SK-N-SH treated with all-trans-retinoic acid at 6 μM for 48 hours (cell line): ENCODE results near the gene IL20.

Experiments used
- ARNTL ChIP-seq: fragments of 450-650 bp; formaldehyde crosslinking; IDR thresholded peaks from 2 replicates; pipeline ENCODE4 v1.5.0; 2020; ENCODE audit warnings: low read depth, mild to moderate bottlenecking, moderate library complexity, borderline replicate concordance
- ESRRG ChIP-seq: fragments of 250-450 bp; sonication (Bioruptor Pico); IDR thresholded peaks from 2 replicates; pipeline ENCODE4 v1.6.1; 2021; ENCODE audit warnings: mild to moderate bottlenecking
- RARB ChIP-seq: fragments of 250-450 bp; sonication (Bioruptor Pico); IDR thresholded peaks from 2 replicates; pipeline ENCODE4 v1.8.0; 2021; ENCODE audit warnings: mild to moderate bottlenecking, moderate library complexity
- ZC3H10 ChIP-seq: fragments of 250-450 bp; sonication (Bioruptor Pico); IDR thresholded peaks from 2 replicates; pipeline ENCODE4 v1.5.1; 2021; ENCODE audit warnings: mild to moderate bottlenecking, moderate library complexity
- TF ChIP-seq, protein P1 (sequence below): fragments of 250-450 bp; sonication (Bioruptor Pico); IDR thresholded peaks from 2 replicates; pipeline ENCODE4 v1.8.0; 2020; ENCODE audit warnings: mild to moderate bottlenecking, moderate library complexity, borderline replicate concordance
- TF ChIP-seq, protein P2 (sequence below): fragments of 250-450 bp; sonication (Bioruptor Pico); IDR thresholded peaks from 2 replicates; pipeline ENCODE4 v1.5.1; 2020; ENCODE audit warnings: low read depth, mild to moderate bottlenecking, moderate library complexity
- TF ChIP-seq, protein P3 (sequence below): fragments of 250-450 bp; sonication (Bioruptor Pico); IDR thresholded peaks from 2 replicates; pipeline ENCODE4 v1.5.0; 2020; ENCODE audit warnings: mild to moderate bottlenecking, moderate library complexity

DNA sequence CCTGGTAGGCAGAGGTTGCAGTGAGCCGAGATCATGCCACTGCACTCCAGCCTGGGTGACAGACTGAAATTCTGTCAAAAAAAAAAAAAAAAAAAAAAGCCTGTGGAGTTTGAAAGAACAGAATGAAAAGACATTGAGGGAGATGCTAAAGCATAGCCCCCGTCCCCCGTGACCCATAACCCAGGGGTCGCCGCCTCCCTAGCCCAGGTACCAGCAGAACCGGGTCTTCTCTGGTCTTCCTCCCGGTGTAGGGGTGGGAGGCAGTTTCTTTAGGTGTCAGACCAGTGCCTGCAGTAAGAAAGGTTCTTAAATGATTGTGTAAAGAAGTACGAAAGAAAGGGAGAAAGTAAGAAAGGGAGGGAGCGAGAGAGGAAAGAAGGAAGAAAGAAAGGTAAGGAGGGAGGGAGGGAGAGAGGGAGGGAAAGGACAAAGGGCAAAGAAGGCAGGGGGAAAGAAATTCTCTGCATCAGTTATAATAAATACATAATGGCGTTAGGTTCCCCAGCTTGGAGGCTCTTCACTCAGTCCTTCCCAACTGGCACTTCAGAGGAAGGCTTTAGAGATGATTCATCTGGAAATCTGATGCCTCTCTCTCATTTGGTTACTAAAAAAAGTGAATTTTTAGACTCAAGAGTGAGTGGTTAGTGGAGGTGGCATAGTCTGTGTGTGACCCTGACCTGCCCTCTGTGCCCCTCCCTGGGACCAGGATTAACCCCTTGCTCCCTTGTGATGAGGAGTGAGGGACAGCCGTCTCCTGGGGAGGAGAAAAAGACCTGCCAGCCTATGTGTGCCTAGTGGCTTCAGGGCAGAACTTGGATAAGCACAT, 32.9 kb downstream of the IL20 start:
- TF ChIP-seq, protein P1, sequence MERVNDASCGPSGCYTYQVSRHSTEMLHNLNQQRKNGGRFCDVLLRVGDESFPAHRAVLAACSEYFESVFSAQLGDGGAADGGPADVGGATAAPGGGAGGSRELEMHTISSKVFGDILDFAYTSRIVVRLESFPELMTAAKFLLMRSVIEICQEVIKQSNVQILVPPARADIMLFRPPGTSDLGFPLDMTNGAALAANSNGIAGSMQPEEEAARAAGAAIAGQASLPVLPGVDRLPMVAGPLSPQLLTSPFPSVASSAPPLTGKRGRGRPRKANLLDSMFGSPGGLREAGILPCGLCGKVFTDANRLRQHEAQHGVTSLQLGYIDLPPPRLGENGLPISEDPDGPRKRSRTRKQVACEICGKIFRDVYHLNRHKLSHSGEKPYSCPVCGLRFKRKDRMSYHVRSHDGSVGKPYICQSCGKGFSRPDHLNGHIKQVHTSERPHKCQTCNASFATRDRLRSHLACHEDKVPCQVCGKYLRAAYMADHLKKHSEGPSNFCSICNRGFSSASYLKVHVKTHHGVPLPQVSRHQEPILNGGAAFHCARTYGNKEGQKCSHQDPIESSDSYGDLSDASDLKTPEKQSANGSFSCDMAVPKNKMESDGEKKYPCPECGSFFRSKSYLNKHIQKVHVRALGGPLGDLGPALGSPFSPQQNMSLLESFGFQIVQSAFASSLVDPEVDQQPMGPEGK (CRISPR knock-in tag): no peak
- TF ChIP-seq ARNTL (CRISPR knock-in tag): no peak
- TF ChIP-seq ESRRG: no peak
- TF ChIP-seq RARB: no peak
- TF ChIP-seq, protein P2, sequence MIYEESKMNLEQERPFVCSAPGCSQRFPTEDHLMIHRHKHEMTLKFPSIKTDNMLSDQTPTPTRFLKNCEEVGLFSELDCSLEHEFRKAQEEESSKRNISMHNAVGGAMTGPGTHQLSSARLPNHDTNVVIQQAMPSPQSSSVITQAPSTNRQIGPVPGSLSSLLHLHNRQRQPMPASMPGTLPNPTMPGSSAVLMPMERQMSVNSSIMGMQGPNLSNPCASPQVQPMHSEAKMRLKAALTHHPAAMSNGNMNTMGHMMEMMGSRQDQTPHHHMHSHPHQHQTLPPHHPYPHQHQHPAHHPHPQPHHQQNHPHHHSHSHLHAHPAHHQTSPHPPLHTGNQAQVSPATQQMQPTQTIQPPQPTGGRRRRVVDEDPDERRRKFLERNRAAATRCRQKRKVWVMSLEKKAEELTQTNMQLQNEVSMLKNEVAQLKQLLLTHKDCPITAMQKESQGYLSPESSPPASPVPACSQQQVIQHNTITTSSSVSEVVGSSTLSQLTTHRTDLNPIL (CRISPR knock-in tag): no peak
- TF ChIP-seq ZC3H10 (CRISPR knock-in tag): no peak
- TF ChIP-seq, protein P3, sequence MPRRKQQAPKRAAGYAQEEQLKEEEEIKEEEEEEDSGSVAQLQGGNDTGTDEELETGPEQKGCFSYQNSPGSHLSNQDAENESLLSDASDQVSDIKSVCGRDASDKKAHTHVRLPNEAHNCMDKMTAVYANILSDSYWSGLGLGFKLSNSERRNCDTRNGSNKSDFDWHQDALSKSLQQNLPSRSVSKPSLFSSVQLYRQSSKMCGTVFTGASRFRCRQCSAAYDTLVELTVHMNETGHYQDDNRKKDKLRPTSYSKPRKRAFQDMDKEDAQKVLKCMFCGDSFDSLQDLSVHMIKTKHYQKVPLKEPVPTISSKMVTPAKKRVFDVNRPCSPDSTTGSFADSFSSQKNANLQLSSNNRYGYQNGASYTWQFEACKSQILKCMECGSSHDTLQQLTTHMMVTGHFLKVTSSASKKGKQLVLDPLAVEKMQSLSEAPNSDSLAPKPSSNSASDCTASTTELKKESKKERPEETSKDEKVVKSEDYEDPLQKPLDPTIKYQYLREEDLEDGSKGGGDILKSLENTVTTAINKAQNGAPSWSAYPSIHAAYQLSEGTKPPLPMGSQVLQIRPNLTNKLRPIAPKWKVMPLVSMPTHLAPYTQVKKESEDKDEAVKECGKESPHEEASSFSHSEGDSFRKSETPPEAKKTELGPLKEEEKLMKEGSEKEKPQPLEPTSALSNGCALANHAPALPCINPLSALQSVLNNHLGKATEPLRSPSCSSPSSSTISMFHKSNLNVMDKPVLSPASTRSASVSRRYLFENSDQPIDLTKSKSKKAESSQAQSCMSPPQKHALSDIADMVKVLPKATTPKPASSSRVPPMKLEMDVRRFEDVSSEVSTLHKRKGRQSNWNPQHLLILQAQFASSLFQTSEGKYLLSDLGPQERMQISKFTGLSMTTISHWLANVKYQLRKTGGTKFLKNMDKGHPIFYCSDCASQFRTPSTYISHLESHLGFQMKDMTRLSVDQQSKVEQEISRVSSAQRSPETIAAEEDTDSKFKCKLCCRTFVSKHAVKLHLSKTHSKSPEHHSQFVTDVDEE (CRISPR knock-in tag): no peak
